Psoas muscle (tissue), 8 donors: ENCODE results near the gene GRB10. TPM values are rescaled to one million over a fixed set of nuclear protein-coding genes. Genes with fewer than 3 reads are reported as not detected.

Experiments
- ATAC-seq, 4 donors: fragments of 200-7000 bp; cut with Tn5 transposase; one replicate each; pipeline ENCODE4 v1.9.1; 2020; ENCODE audit warnings: moderate library complexity in 3 of 4, mild to moderate bottlenecking in 2 of 4
- DNase-seq, 2 donors: peaks; one replicate each; pipeline ENCODE4 v3.0.0-alpha.2; 2020
- H3K27ac ChIP-seq: fragments of 200-600 bp; one replicate; pipeline ENCODE4 v1.8.0; 2022
- H3K27me3 ChIP-seq, 3 donors: fragments of 200-600 bp in 1 of 3; one replicate each; pipeline versions ENCODE4 v1.6.1 to v1.8.0; 2013 to 2022; ENCODE audit warnings: low read length in 2 of 3, mild to moderate bottlenecking in 2 of 3, moderate library complexity in 1 of 3; ENCODE audit not compliant: insufficient read depth in 3 of 3
- H3K36me3 ChIP-seq, 2 donors: fragments of 200-600 bp in 1 of 2; one replicate each; pipeline versions ENCODE4 v1.6.1 to v1.8.0; 2013 to 2022; ENCODE audit warnings: low read depth in 1 of 2, mild to moderate bottlenecking in 1 of 2, moderate library complexity in 1 of 2; ENCODE audit not compliant: insufficient read depth in 1 of 2
- H3K4me1 ChIP-seq: fragments of 200-600 bp; one replicate; pipeline ENCODE4 v1.8.0; 2022
- H3K4me3 ChIP-seq: fragments of 200-600 bp; one replicate; pipeline ENCODE4 v1.8.0; 2022; ENCODE audit warnings: mild to moderate bottlenecking
- H3K9me3 ChIP-seq: fragments of 200-600 bp; one replicate; pipeline ENCODE4 v1.8.0; 2022
- CTCF ChIP-seq: fragments of 200-600 bp; IDR thresholded peaks from one replicate; pipeline ENCODE4 v1.8.0; 2022; ENCODE audit warnings: antibody characterized with exemption
- WGBS, 3 donors: extraction: QIAGEN DNeasy Blood & Tissue Kit; methylation state at CpG; one replicate each; pipeline versions ENCODE4 v1.1.6 to v1.1.7; 2013; 5-methylcytosine and 5-hydroxymethylcytosine counted together
- intact Hi-C, 2 donors: fragments of 100-400 bp; cut with DNase I; formaldehyde crosslinking; loops; one replicate each; pipeline versions ENCODE4 v1.11.0 to v1.14.2; 2022
- polyA plus RNA-seq, 3 donors: library from polyadenylated mRNA; stranded (reverse); fragments of 200-250 nt; gene quantifications; one replicate each; pipeline ENCODE4 v1.2.3, GENCODE V29; 2013
- total RNA-seq, 4 donors: library from RNA; stranded (reverse); fragmentation: NEBNext Ultra II Directional in 2 of 4; extraction: Animal tissue kit (Norgen Biotek cat#: 25700) in 2 of 4; gene quantifications; one replicate each; pipeline versions ENCODE4 v1.2.1 to v1.2.4, GENCODE V29; 2021 to 2023
- donor health status: healthy with polysubstance abuse.
- donor health status: DM: no; HTN: no; CAD: no; lungs with moderate emphysema.
- donor health status: Bipolar disorder and iron deficiency.
- donor health status: healthy.
- donor health status: DM: yes; HTN: yes; CAD: no.
- donor health status: DM: no; HTN: no; CAD: no.
- donor health status: DM: no; HTN: no; CAD: no.
- donor health status: DM: yes; HTN: yes; CAD: no.

GRB10 gene
- total and polyA plus RNA-seq, 7 donors, result 25.8 to 72.7 (median 53.0) TPM

- Histone ChIP-seq H3K4me3 (no peak overlapping the region), H3K27ac (no peak overlapping the region), H3K9me3 (no peaks in the 10 kb centered on the region), H3K27me3 (no peaks in the 10 kb centered on the region), H3K36me3 (no peaks in the 10 kb centered on the region), H3K4me1 (no peaks in the 10 kb centered on the region)
- 55 to 69% (median 55%) methylated on average over 8 of the region's 8 CpGs for WGBS, 3 donors
- ATAC-seq, result peak in 3 of 4 donors; percentile 50 to 80 (median 71)
- TF ChIP-seq CTCF, result no peak
- intact Hi-C loops, result no loop called here
- DNase-seq, result no peak
These were observed 226.3 kb downstream of the GRB10 start for GRCh38 chr7:50556247-50556991.

- no peaks in the 10 kb centered on the region for H3K36me3 ChIP-seq
- no peak overlapping the region for H3K27ac ChIP-seq
These were observed 227.0 kb downstream of the GRB10 start for GRCh38 chr7:50555594-50556140.

GRCh38 chr7:50554431-50555322 lies 228.0 kb downstream of the GRB10 start:
- intact Hi-C loops, result no loop called here
- ATAC-seq (no peak), DNase-seq (no peak)
- no peak for TF ChIP-seq CTCF
- H3K4me3 ChIP-seq, result no peak overlapping the region
- no peak overlapping the region for H3K27ac ChIP-seq
- no peaks in the 10 kb centered on the region for H3K4me1 ChIP-seq
- H3K36me3 ChIP-seq, result no peaks in the 10 kb centered on the region
- no peaks in the 10 kb centered on the region for H3K27me3 ChIP-seq
- H3K9me3 ChIP-seq, result no peaks in the 10 kb centered on the region
- 82 to 87% (median 86%) methylated on average over 14 of the region's 14 CpGs for WGBS, 3 donors

More at GRCh38 chr7:50555594-50556140, 227.0 kb downstream of the GRB10 start:
- intact Hi-C loops, result no loop called here
- DNase-seq, result no peak
- Histone ChIP-seq H3K4me1 (no peaks in the 10 kb centered on the region), H3K27me3 (no peaks in the 10 kb centered on the region), H3K4me3 (no peak overlapping the region), H3K9me3 (no peaks in the 10 kb centered on the region)
- WGBS, 3 donors, result 83 to 91% (median 90%) methylated on average over 9 of the region's 9 CpGs
- no peak for ATAC-seq
- no peak for TF ChIP-seq CTCF

GRCh38 chr7:50553973-50554372 lies 228.7 kb downstream of the GRB10 start:
- Histone ChIP-seq H3K4me3 (no peak overlapping the region), H3K36me3 (no peaks in the 10 kb centered on the region), H3K4me1 (no peaks in the 10 kb centered on the region), H3K27ac (no peak overlapping the region), H3K9me3 (no peaks in the 10 kb centered on the region), H3K27me3 (no peaks in the 10 kb centered on the region)
- DNase-seq (no peak), ATAC-seq (no peak)
- intact Hi-C loops, result no loop called here
- 49 to 58% (median 50%) methylated on average over 3 of the region's 3 CpGs for WGBS, 3 donors
- no peak for TF ChIP-seq CTCF
